ENCODE results near the gene PROK1. TPM values are rescaled to one million over a fixed set of nuclear protein-coding genes. Genes with fewer than 3 reads are reported as not detected.

Gene PROK1
- total RNA-seq, 1 experiment from 2014 or later, result not detected

- no peak overlapping the region for H3K4me3 ChIP-seq (ENCODE audit: low read depth, low read length)
- no peaks in the 10 kb centered on the region for H3K9me3 Mint-ChIP-seq (ENCODE audit: unreplicated experiment)
- H3K27me3 ChIP-seq (replicated peaks; ENCODE audit: control insufficient read depth, insufficient read depth, low read length), result no peaks in the 10 kb centered on the region
- H3K4me3 Mint-ChIP-seq (ENCODE audit: unreplicated experiment), result peak overlapping the region; percentile 68
- peaks cover 34% of the 10 kb centered on the region for H3K4me1 ChIP-seq
- intact Hi-C loops (cut with micrococcal nuclease; ENCODE audit: unreplicated experiment), result no loop called here
- DNase-seq, result no peak
- H3K27me3 Mint-ChIP-seq (ENCODE audit: insufficient read depth, unreplicated experiment), result no peaks in the 10 kb centered on the region
- H3K9me3 ChIP-seq, result no peaks in the 10 kb centered on the region
- no TSS peak for BruUV-seq (replicated peaks)
- TF ChIP-seq CTCF (IDR thresholded peaks at IDR 0.05; ENCODE audit: insufficient read depth in 1 of 2, low read depth in 1 of 2, low read length in 1 of 2, severe bottlenecking in 1 of 2, unreplicated experiment in 1 of 2), result no peak
- CTCF ChIA-PET, result interaction anchor here (5.0 kb wide), 1 partner anchor 13 kb away, joined by 26 read pairs; no protein-coding TSS in a partner anchor
- peak overlapping the region; percentile 57 for H3K27ac Mint-ChIP-seq (ENCODE audit: unreplicated experiment)
- H3K36me3 ChIP-seq (ENCODE audit: control insufficient read depth, insufficient read depth, low read length), result no peaks in the 10 kb centered on the region
- peaks cover 36% of the 10 kb centered on the region for H3K36me3 Mint-ChIP-seq (ENCODE audit: insufficient read depth, unreplicated experiment)
- peaks cover 19% of the 10 kb centered on the region for H3K4me1 Mint-ChIP-seq (ENCODE audit: low read depth, unreplicated experiment)
- POLR2A ChIA-PET, result no interaction called here
Observed at GRCh38 chr1:110482662-110483307, 31.8 kb downstream of the PROK1 start.

GRCh38 chr1:110483308-110483685 is 32.3 kb downstream of the PROK1 start:
- no peaks in the 10 kb centered on the region for H3K36me3 ChIP-seq (ENCODE audit: control insufficient read depth, insufficient read depth, low read length)
- Mint-ChIP-seq H3K9me3 (ENCODE audit: unreplicated experiment) (no peaks in the 10 kb centered on the region), H3K4me1 (ENCODE audit: low read depth, unreplicated experiment) (peaks cover 19% of the 10 kb centered on the region), H3K4me3 (ENCODE audit: unreplicated experiment) (peak overlapping the region; percentile 61), H3K27me3 (ENCODE audit: insufficient read depth, unreplicated experiment) (no peaks in the 10 kb centered on the region), H3K27ac (ENCODE audit: unreplicated experiment) (peak overlapping the region; percentile 57), H3K36me3 (ENCODE audit: insufficient read depth, unreplicated experiment) (peaks cover 39% of the 10 kb centered on the region)
- POLR2A ChIA-PET, result no interaction called here
- intact Hi-C loops (cut with micrococcal nuclease; ENCODE audit: unreplicated experiment), result no loop called here
- H3K4me1 ChIP-seq, result peaks cover 29% of the 10 kb centered on the region
- H3K4me3 ChIP-seq (ENCODE audit: low read depth, low read length), result no peak overlapping the region
- TF ChIP-seq CTCF (IDR thresholded peaks at IDR 0.05; ENCODE audit: insufficient read depth in 1 of 2, low read depth in 1 of 2, low read length in 1 of 2, severe bottlenecking in 1 of 2, unreplicated experiment in 1 of 2), result no peak
- H3K27me3 ChIP-seq (replicated peaks; ENCODE audit: control insufficient read depth, insufficient read depth, low read length), result no peaks in the 10 kb centered on the region
- DNase-seq, result no peak
- CTCF ChIA-PET, result interaction anchor here (5.0 kb wide), 1 partner anchor 13 kb away, joined by 26 read pairs; no protein-coding TSS in a partner anchor
- H3K9me3 ChIP-seq, result no peaks in the 10 kb centered on the region
- no TSS peak for BruUV-seq (replicated peaks)

- Histone ChIP-seq H3K4me3 (ENCODE audit: low read depth, low read length) (no peak overlapping the region), H3K27me3 (replicated peaks; ENCODE audit: control insufficient read depth, insufficient read depth, low read length) (no peaks in the 10 kb centered on the region), H3K9me3 (no peaks in the 10 kb centered on the region), H3K36me3 (ENCODE audit: control insufficient read depth, insufficient read depth, low read length) (no peaks in the 10 kb centered on the region), H3K4me1 (peaks cover 14% of the 10 kb centered on the region)
- no TSS peak for BruUV-seq (replicated peaks)
- Mint-ChIP-seq H3K4me1 (ENCODE audit: low read depth, unreplicated experiment) (peaks cover 12% of the 10 kb centered on the region), H3K4me3 (ENCODE audit: unreplicated experiment) (no peak overlapping the region), H3K9me3 (ENCODE audit: unreplicated experiment) (no peaks in the 10 kb centered on the region), H3K27ac (ENCODE audit: unreplicated experiment) (no peak overlapping the region), H3K27me3 (ENCODE audit: insufficient read depth, unreplicated experiment) (no peaks in the 10 kb centered on the region), H3K36me3 (ENCODE audit: insufficient read depth, unreplicated experiment) (peaks cover 52% of the 10 kb centered on the region)
- intact Hi-C loops (cut with micrococcal nuclease; ENCODE audit: unreplicated experiment), result no loop called here
- DNase-seq, result no peak
- CTCF ChIA-PET, result no interaction called here
- POLR2A ChIA-PET, result no interaction called here
- TF ChIP-seq CTCF (IDR thresholded peaks at IDR 0.05; ENCODE audit: insufficient read depth in 1 of 2, low read depth in 1 of 2, low read length in 1 of 2, severe bottlenecking in 1 of 2, unreplicated experiment in 1 of 2), result no peak
Observed at GRCh38 chr1:110484801-110485200, 33.9 kb downstream of the PROK1 start.

Measured in Caco-2 (cell line).